Stimulated activated CD4-positive, alpha-beta T cell treated with anti-CD3 and anti-CD28 coated beads, TNF-alpha, amount 100 ng/mL, for 4 hours (primary cell): ENCODE data around the gene PLEKHG3.

Experiments
- DNase-seq, 3 experiments: peaks; one replicate each; pipeline ENCODE4 v3.0.0-alpha.2; 2020; ENCODE audit warnings: low read depth in 3 of 3

The PLEKHG3 gene

GRCh38 chr14:64763801-64764621, 59.8 kb downstream of the PLEKHG3 start:
- DNase-seq, result no peak

DNA sequence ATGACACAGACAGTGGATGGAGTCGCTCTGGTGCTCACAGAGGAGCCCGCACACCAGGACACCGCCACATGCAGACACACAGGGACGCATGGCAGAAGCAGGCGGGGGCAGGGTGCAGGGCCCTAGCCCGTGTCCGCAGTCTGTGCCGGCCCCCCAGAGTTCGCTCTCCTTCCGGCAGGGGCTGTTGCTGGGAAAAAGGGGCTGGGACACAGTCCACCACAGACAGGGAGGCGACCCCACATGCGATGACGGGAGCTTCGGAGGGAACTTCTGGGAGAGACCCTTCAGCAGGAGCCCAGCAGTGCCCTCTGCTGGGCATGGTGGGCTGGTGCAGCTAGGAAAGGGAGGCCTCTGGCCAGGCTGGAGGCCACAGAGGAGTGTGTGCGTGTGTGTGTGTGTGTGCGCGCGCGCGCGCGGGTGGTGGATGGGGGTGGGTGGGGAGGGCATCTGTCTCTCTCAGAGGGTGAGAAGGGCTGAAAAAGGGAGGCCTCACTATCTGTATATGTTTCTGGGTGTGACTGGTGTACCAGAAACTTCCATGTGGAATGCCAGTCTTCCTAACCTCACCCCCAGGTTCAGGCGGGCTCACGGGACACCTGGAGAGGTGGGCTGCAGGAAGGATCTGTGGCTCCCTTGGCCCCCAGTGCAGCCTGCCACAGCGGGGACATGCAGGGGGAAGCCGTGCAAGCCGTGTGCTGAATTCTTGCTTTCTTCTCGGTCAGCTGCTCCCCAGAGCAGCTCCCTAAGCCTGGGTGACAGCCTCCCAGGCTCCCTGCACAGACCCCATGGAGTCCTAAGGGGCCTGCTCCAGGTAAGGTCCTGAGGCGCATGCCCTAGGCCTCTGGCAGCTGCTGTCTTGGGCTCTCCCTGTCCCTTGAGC, 60.7 kb downstream of the PLEKHG3 start:
- DNase-seq, result peak; percentile 22 to 44 (median 42)

- no peak for DNase-seq
These were observed 61.6 kb downstream of the PLEKHG3 start for GRCh38 chr14:64765740-64766302.

GRCh38 chr14:64766430-64767151, 62.4 kb downstream of the PLEKHG3 start:
- DNase-seq, result no peak

DNA sequence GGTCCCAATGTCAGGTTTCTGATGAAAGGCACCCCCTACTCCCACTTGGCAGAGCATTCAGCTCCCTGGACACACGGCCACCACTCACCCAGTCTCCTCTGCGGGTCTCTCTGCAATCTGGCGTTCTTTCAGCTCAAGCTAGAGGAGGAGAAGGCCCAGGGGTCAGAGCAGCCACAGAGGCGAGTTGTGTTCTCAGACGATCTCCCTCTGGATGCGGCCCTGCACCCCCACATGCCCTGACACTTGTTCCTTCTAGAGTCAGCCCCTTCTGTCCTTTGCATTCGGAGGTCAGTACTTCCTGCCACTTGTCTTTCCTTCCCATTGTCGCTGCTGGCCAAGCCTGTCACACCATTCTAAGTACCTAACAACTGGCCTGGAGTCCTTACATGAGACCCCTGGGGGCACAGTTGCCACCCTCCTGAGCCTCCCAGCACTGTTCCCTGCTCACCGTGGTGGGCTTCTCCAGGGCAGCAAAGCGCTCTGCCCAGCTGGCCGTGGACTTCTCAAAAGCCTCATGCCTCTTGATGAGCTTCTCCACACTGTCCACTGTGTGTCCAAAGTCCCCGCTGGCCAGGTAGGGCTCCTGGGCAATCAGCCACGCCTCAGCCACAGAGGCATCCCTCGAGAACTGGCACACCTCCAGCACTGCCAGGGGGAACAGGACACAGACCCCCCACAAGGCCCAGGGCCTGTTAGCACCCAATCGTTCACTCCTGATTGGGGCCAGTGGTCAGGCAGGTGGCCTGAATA, 63.2 kb downstream of the PLEKHG3 start:
- no peak for DNase-seq

GRCh38 chr14:64768401-64769095, 64.3 kb downstream of the PLEKHG3 start:
- no peak for DNase-seq

DNA sequence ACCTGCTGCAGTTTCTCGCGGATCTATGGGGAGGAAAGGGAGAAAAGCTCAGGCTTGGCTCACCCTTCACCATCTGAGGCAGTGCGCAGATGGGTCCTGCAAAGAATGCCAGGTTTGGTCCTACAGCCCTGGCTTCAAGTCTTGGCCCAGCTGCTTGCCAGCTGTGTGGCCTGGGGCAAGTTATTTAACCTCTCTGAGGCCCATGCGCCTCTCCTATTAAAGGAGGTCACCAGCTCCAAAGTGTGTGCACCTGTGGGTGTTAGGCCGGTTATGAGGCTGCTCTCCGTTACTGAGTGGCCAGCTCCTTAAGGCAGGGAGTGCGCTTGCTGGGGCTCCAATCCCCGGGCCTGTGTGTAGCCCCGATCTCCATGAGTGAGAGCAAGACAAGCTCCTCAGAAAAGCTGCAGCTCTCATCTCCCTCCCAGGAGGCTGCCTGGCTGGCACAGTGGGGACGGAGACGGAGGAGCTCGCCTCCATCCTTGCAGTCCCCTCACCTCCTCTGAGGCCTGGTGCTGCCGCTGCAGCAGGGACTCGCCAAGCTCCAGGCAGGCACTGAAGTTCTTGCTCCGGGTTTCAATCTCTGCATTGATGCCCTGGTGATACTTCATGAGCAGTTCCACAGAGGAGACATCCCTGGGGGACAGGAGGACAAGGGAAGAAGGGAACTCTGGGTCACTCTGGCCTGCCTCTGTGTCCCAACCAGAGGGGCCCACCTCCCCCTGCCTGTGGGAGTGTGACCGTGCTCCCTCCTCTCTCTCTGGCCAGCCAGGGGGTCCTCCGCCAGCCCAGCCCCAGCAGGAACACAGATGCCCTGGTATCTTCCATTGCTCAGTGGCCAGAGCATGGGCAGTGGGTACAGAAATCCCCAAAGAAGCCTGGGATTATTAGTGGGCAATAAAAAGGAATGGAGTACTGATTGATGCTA, 65.1 kb downstream of the PLEKHG3 start:
- no peak for DNase-seq

- no peak for DNase-seq
These were observed 66.5 kb downstream of the PLEKHG3 start for GRCh38 chr14:64770751-64771150.

GRCh38 chr14:64771161-64771560, 66.9 kb downstream of the PLEKHG3 start:
- DNase-seq, result no peak

DNA sequence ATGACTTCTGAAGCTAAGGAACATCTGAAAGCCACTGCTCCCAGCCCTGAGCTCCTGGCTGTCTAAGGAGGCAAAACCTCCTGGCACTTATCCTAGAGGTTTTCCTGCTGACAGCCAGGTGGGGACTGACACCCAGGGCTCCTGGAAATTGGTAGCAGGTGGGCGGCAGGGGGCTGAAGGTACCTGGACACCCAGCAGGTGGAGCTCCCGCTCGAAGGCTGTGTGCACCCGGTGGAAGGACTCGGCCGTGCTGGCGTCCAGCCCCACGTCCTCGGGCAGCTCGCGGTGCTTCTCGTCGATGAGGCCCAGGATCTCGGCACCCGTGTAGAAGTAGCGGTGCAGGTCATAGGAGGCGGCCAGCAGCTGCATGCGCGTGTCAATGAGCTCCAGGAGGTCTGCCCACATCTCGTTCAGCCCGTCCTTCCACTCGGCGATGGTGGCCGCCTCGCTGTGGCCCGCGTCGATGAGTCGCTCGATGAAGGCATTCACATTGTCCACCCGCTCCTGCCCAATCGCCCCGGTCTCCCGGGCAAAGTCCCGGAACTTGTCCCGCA, 68.2 kb downstream of the PLEKHG3 start:
- no peak for DNase-seq

DNA sequence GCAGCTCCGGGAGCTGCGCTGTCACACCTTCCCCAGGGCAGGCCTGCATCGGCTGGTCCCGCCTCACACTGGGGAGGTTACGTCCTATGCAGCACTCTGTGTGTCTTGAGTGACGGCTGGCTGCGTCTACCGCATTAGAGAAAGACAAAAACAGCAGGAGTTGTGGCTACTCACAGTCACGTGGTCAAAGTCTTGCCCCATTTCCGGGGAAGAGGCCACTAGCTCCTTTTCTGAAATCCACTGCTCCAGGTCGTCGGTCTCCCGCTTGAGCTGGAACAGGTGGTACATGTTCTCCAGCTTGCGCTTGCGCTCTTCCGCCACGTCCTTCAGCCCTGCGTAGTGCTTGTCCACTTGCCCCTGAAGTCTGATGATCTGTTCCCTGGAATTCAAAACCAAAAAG, 68.8 kb downstream of the PLEKHG3 start:
- no peak for DNase-seq

DNA sequence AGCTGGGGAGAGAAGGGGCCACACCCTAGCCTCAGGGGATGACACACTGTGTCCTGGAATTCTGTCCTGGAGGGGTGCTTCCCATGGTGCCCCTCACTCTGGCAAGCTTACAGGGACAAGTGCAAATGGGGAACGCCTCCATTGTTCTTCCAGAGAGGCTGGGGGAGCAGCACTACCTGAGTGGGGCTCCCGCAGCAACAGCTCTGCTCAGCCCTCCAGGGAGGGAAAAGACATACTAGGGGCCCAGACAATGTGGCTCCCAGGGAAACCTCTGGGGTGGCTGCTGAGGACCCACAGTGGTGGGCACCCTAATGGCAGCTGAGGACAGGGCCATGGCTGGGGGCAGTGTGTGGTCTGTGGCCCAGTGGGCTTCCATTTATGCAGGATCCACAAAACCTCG, 69.4 kb downstream of the PLEKHG3 start:
- DNase-seq, result no peak

- no peak for DNase-seq
These were observed 70.0 kb downstream of the PLEKHG3 start for GRCh38 chr14:64774272-64774671.

DNA sequence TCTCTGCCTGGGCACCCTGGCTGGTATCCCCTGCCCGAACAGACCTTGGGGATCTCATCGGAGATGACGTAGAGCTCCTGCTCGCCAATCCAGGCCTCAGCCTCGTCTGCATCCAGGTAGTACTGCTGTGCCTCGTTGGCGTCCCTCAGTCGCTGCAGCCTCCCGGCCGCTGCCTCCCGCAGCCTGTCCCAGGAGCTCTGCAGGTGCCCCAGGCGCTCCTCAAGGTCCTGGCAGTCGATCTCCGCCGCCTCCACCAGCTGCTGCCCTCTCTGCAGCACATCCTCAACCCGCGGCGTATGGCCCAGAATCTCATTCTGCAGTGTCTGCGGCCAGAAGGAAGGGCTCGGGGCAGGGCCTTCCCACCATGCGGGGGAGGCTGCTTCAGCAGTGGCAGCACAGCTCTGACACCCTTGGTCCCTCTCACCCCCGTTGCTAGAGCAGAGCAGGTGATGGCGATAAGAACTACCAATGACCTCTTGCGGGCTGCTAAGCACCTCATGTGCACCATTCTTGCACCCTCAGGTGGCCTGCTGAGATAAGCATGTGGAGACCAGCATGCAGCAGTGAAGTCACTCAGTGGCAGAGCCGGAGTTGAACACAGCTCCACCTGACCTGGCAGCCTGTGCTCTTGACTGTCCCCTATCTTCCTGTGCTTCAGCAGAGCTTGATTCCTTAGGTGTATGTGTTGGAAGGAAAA, 71.0 kb downstream of the PLEKHG3 start:
- no peak for DNase-seq

DNA sequence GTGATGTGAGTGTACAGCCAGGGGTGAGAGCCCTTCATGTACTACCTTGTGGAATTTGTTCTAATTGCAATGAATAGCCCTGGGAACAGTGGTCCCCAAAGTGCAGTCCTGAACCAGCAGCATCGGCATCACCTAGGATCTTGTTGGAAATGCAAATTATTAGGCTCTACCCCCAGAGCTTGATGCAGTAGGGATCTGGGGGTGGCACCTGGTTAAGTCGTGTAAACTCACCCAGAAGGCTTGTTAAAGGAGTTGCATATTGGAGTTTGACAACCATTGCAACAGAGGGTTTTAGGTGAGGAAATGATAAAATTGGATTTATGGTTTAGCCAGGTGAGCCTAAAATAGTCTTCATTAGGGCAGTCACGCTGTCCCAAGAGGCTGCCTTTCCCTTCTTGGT, 73.2 kb downstream of the PLEKHG3 start:
- DNase-seq, result no peak

DNA sequence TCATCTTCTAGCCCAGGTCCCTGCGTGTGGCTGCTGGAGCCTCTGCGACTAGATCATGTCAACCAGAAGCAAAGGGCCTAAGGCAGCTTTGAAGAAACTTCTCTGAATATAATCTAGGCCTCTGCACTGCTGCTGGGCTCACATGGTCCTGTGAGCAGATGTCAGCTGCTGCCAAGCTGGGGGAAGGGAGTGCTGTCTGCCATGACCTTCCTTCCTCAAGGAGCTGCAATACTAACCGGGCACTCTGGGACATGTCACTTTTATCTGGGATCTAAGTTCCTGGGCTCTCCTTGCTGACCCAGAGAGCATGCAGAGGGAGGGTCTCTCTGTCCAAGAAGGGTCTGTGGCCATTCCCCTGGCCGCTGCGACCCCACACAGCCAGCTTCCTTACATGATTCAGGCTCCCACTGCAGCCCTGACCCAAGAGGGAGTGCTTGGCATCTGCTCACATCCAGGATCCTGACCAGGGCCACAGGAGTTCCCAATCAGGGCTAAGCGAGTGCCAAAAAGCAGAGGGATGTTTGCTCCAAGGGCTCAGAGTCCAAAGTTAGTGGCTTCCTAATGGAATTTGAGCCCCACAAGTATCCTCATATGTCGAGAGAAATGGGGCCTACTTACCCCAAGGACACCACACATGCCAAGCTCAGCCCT, 74.0 kb downstream of the PLEKHG3 start:
- DNase-seq, result no peak

- DNase-seq, result no peak
These were observed 75.2 kb downstream of the PLEKHG3 start for GRCh38 chr14:64779472-64779871.

DNA sequence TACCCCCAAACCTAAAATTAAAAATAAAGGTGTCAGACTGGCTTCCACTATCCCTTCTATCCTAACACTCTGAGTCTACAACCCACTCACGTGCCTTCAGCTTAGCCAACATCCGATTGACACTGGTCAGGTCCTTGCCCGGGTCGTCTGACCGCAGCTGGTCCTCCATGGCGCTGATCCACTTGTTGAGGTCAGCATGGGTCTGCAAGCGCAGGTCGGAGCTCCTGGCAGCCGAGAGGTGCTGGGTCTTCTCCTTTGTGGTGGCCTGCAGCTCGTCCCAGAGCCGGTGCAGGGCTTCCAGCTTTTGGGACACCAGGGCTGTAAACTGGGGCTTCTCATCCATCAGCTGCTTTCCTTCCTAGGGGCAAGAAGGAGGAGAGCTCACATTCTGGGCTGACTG, 78.0 kb downstream of the PLEKHG3 start:
- DNase-seq, result no peak
